HL-60 (cell line): ENCODE data around the gene PLXNB2.
"Not testable (repeated sequence)": the region's sequence is repeated elsewhere in the genome, so short reads cannot be mapped to it uniquely, and the experiment has no call there.

Source experiments
- GABPA ChIP-seq: IDR thresholded peaks from 2 replicates; pipeline ENCODE4 v1.6.1; 2012; ENCODE audit warnings: low read depth
- POLR2AphosphoS5 ChIP-seq: IDR thresholded peaks from 2 replicates; pipeline ENCODE4 v1.6.1; 2012; ENCODE audit warnings: low read depth
- TF ChIP-seq, protein P1 (sequence below): IDR thresholded peaks from one replicate; pipeline ENCODE4 v1.5.1; 2011; ENCODE audit warnings: low read length, control low read depth, inconsistent platforms; ENCODE audit not compliant: insufficient read depth
- TF ChIP-seq, protein P2 (sequence below): IDR thresholded peaks from 2 replicates; pipeline ENCODE4 v1.6.1; 2012; ENCODE audit warnings: low read depth; ENCODE audit not compliant: insufficient replicate concordance

DNA sequence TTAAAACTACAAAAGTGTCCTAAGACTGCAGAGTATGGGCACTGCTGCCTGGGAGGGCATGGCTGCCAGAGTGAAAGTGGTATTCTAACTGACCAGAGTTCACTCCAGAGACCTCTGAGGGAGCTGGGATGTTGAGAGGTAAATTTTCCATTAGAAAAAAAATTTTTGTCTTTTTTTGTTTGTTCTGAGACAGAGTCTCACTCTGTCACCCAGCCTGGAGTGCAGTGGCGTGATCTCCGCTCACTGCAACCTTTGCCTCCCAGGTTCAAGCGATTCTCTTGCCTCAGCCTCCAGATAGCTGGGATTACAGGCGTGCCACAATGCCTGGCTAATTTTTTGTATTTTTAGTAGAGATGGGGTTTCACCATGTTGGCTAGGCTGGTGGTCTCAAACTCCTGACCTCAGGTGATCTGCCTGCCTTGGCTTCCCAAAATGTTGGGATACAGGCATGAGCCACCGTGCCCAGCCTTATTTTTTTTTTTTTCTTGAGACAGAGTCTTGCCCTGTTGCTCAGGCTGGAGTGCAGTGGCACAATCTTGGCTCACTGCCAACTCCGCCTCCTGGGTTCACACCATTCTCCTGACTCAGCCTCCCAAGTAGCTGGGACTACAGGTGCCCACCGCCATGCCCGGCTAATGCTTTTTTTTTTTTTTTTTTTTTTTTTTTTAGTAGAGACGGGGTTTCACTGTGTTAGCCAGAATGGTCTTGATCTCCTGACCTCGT lies 15.1 kb upstream of the PLXNB2 start:
- not testable (repeated sequence) for TF ChIP-seq POLR2AphosphoS5, GABPA
- TF ChIP-seq, protein P1, sequence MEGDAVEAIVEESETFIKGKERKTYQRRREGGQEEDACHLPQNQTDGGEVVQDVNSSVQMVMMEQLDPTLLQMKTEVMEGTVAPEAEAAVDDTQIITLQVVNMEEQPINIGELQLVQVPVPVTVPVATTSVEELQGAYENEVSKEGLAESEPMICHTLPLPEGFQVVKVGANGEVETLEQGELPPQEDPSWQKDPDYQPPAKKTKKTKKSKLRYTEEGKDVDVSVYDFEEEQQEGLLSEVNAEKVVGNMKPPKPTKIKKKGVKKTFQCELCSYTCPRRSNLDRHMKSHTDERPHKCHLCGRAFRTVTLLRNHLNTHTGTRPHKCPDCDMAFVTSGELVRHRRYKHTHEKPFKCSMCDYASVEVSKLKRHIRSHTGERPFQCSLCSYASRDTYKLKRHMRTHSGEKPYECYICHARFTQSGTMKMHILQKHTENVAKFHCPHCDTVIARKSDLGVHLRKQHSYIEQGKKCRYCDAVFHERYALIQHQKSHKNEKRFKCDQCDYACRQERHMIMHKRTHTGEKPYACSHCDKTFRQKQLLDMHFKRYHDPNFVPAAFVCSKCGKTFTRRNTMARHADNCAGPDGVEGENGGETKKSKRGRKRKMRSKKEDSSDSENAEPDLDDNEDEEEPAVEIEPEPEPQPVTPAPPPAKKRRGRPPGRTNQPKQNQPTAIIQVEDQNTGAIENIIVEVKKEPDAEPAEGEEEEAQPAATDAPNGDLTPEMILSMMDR, result not testable (repeated sequence)
- TF ChIP-seq, protein P2, sequence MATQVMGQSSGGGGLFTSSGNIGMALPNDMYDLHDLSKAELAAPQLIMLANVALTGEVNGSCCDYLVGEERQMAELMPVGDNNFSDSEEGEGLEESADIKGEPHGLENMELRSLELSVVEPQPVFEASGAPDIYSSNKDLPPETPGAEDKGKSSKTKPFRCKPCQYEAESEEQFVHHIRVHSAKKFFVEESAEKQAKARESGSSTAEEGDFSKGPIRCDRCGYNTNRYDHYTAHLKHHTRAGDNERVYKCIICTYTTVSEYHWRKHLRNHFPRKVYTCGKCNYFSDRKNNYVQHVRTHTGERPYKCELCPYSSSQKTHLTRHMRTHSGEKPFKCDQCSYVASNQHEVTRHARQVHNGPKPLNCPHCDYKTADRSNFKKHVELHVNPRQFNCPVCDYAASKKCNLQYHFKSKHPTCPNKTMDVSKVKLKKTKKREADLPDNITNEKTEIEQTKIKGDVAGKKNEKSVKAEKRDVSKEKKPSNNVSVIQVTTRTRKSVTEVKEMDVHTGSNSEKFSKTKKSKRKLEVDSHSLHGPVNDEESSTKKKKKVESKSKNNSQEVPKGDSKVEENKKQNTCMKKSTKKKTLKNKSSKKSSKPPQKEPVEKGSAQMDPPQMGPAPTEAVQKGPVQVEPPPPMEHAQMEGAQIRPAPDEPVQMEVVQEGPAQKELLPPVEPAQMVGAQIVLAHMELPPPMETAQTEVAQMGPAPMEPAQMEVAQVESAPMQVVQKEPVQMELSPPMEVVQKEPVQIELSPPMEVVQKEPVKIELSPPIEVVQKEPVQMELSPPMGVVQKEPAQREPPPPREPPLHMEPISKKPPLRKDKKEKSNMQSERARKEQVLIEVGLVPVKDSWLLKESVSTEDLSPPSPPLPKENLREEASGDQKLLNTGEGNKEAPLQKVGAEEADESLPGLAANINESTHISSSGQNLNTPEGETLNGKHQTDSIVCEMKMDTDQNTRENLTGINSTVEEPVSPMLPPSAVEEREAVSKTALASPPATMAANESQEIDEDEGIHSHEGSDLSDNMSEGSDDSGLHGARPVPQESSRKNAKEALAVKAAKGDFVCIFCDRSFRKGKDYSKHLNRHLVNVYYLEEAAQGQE, result not testable (repeated sequence)
